GM21737 (cell line): ENCODE data around the gene CTRB1.
"Not testable (repeated sequence)": the region's sequence is repeated elsewhere in the genome, so short reads cannot be mapped to it uniquely, and the experiment has no call there.

ENCODE experiments used
- ATAC-seq: cut with Tn5 transposase; IDR thresholded peaks from one replicate; pipeline ENCODE4 v1.9.1; 2021; ENCODE audit warnings: mild to moderate bottlenecking, moderate library complexity; ENCODE audit not compliant: unreplicated experiment

The CTRB1 gene

DNA sequence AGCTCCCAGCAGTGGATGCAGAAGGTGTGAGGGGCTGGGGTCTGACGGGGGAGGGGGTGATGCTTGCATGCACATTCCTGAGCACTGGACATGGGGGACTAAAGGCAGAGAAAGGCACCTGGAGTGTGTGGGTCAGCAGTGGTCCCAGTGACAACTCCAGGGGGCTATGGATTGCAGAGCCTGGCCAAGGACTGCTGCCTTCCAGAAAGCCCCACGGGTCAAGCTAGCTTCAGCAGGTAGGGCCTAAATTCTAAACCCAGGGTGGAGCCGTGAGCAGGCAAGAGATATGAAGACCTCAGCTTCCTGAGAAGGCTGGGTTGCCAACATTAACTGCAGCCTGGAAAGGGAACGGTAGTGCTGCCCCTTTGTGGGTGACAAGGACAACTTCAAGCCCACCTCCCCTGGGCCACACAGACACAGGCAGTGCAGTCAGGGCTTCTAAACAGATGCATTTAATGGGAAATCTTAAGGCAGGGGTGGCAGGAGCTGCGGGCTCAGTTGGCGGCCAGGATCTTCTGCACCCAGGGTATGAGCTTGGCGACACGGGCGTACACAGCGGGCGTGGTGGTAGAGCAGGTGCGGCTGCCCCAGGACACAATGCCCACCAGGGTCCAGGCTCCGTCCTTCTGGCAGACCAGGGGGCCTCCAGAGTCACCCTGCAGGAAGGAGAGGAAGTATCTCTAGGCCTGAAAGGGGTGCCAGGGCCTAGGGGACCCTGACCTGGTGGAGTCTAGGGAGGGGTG, 14.9 kb upstream of the CTRB1 start:
- ATAC-seq, result no peak

DNA sequence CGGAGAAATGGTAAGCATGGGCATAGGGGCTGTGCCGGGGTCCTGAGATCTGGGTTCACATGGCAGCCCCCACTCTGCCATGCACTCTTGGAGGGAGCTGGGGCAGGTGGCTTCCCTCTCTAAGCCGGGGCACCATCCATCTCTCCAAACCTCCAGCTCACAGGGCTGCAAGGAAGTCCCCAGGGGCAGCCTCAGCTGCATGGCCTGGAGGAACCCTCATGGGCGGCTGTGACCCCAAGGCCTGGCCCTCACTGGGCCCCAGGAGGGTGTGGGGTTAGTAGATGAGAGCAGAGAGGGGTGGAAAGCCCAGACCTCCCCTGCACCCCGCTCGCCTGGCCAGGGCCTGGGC, 14.4 kb upstream of the CTRB1 start:
- ATAC-seq, result no peak

DNA sequence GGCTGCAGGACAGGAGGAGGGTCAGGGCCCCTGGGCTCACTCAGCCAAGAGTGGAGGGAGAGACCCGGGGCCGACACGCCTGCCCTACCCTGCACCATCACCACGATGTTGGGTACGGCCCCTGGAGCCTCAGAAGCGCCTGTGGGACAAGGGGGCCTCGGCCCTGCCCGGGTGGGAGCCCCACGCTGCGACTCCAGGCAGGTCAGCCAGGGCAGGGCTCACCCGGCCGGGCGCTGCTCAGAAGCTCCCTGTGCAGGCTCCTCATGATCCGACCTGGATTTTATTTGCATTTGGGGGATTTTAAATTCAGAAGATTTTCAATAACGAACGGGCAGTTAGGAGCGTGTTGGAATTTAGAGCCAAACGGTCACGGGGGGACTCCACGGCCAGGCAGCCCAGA, 13.9 kb upstream of the CTRB1 start:
- ATAC-seq, result not testable (repeated sequence)

DNA sequence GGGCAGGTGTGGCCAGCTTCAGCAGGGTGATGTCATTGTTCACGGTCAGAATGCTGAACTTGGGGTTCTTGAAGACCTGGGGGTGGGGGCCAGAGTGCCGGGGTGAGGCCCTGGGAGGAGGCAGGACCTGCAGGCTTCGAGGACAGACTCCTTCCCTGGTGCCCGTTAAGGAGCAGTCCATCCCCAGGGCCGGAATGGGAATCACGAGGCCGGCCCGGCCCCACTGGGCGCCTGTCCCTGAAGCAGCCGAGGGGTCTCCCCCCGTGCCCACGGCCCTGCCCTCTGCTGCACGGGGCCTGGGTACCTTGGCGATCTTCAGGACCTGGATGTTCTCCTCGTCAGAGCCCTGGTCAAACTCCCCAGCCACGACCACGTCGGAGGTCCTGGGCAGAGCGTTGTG, 13.3 kb upstream of the CTRB1 start:
- not testable (repeated sequence) for ATAC-seq

DNA sequence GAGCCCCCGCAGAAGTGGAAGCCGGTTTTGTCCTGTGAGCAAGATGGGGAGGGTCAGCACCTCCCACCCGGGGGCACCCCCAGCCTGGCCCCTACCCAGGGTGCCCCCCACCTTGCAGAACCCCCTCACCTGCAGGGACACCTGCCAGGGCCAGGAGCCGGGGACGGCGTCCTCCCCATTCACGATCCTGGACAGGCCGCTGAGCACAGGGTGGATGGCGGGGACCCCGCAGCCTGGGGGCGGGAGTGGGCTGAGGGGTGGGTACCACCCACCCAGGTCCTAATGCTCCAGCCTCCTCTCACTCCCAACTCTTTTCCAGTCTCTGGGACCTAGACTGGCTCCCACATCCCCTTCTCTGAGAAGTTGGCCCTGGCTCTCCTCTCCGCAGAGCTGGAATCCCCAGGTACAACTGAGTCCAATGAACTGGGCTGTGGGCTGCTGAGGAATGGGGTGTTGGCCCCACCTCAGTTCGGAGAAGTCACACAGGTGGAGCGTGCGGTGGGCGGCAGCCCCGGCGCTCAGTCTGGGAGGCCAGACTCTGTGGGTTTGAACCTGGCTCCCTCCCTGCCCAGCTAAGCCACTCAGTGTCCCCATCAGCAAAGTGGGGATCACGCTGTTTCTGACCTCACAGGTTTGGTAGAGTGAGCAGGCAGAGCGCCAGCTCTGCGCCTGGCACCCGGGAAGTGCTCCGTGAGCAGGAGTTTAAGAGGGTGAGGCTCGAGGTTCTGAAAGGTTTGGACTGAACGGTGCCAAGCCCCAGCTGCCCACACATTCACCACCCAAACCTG, 12.6 kb upstream of the CTRB1 start:
- not testable (repeated sequence) for ATAC-seq

DNA sequence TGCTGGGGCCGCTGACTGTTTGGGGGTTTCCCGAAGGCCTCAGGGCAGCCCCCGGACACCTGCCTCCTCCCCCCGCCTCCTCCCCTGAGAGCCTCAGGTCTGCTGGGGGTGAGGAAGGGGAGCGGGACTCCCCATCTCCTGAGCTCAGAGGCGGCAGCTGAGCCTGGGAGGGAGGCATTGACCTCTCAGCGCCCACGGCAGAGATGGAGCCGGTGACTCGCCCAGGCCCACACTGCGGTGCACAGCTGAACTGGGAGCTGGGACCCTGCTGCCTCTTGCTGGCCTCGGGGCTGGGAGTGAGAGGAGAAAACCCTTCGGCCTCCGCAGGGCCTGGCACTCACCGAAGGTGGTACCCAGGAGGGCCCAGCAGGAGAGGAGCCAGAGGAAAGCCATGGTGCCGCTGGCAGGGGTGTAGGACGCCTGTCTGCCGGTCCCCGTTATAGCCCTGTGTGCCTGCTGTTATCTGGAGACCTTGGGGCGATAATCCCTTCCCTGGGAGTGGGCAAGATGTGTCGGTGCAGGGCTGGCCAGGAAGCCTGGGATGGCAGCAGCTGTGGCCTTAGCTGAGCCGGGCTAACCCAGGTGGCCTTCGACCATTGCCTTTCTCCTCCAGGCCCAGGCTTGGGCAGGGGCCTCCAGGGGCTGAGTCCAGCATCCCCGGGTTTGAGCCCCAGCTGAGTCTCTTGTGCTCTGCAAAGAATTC, 11.9 kb upstream of the CTRB1 start, which contains the start of gene CTRB2:
CTRB2 (minus strand) TSS at position 413 of the 703 bp plus-strand sequence; CDS start at position 393, 20 bp downstream.
- ATAC-seq, result no peak

DNA sequence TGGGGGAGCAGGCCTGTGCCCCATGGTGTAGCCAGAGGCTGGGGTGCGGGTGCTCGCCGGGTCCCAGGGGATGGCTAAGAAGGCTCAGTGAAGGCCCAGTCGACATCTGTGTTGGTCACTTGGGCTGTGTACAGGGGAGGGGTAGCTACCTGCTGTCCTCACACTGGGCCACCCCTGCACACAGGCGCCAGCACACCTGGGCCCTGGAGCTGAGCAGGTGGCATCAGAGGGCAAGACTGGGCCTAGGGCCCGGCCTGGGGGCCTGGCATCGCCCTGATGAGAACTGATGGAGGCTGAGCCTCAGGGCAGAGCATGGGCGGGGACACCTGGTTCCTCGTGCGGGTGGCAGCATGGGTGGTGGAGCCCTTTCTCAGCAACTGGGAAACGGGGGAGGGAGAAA, 11.0 kb upstream of the CTRB1 start:
- no peak for ATAC-seq

DNA sequence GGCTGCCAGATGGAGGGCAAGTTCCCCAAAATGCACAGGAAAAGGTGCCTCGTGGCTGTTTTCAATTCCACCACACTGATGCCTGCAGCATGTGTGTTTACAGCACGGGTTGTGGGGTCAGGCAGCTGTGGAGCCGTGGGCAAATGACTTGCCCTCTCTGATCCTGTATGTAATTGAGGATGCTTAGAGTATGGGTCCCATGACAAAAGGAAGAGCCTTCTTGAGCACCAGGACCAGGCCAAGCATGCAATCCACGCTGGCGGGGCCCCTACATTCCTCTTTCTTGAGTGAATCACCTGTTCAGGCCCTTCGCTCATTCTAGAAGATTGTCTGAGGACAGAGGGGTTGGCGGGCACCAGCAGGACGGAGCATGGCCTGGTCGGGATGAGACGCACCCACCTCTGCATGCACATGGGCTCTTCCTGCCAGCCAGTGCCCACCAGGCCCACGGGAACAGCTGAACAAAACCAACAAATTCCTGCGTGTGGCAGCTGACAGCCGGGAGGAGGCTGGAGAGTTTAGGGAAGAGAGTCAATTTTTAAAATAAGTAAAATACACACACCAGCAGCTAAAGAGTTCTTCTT, 10.5 kb upstream of the CTRB1 start:
- no peak for ATAC-seq

DNA sequence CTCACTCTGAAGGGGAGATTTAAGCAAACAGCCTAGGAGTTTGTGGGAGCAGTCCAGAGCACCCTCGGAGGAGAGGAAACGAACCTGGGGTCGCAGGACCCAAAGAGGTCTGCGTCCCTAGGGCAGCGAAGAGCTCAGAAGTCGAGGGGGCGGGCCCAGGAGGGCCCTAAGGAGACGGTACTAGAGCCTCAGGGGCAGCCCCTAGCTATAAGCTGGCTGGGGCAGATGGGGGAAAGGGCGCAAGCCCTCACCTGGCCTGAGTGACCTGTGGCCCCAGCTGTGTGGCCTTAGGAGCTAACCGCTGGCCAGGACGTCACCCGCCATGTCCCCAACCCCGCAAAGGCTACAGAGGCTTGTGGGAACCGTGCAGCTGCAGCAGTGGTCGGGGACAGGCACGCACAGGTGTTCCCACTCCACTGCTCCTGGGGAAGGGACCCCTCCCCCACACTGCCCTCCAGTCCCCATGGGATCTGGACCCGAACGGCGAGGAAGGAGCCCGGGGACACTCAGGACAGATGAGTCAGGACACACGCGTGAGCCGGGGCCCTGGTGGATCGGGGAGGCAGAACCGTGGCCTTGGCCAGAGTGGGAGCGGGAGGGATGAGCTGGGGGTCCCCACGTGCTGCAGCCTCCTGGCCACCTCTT, 9.8 kb upstream of the CTRB1 start:
- no peak for ATAC-seq

DNA sequence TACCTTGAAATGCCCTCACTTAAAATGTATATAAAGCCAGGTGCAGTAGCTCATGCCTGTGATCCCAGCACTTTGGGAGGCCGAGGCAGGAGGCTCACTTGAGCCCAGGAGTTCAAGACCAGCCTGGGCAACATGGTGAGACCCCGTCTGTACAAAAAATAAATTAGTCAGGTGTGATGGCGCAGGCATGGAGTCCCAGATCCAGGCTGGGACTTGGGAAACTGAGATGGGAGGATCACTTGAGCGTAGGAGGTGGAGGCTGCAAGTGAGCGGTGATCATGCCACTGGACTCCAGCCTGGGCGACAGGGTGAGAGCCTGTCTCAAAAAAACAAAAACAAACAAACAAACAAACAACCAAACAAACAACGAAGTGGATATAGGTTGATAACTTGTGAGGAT, 9.3 kb upstream of the CTRB1 start:
- not testable (repeated sequence) for ATAC-seq

DNA sequence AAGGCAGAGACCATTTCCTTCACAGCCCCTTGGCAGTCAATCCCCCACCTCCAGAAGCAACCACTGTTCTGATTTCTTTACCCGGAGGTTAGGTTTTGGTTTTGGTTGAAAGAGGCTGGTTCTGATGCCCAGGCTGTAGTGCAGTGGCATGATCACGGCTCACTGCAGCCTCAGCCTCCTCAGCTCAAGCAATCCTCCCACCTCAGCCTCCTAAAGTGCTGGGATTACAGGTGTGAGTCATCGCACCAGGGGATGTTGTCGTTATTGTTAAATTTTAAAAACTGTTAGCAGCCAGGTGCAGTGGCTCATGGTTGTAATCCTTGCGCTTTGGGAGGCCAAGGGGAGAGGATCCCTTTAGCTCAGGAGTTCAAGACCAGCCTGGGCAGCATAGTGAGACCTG, 8.8 kb upstream of the CTRB1 start:
- ATAC-seq, result no peak

DNA sequence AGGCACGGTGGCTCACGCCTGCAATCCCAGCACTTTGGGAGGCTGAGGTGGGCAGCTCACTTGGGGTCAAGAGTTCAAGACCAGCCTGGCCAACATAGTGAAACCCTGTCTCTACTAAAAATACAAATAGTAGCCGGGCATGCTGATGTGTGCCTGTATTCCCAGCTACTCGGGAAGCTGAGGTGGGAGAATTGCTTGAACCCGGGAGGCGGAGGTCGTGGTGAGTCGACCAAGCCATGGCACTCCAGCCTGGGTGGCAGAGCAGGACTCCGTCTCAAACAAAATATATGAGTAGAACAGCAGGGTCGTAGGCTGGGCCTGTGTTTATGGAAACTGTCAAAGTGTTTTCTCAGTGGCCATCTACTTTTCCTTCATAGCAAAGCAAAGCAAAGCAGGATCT, 7.5 kb upstream of the CTRB1 start:
- ATAC-seq, result not testable (repeated sequence)

DNA sequence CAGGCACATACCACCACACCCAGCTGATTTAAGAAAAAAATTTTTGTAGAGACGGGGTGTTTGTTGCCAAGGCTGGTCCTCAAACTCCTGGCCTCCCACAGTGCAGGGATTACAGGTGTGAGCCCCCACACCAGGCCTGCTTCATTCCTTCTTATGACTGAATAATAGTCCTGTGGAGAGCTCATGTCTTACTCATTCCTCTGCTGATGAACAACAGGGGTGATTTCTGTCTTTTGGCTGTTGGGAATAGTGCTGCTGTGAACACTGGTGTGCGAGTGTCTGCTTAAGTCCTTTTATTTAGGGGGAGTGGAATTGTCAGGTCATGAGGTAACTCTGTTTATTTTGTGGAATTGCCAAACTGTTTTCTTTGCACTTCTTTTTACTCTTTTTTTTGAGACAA, 2.7 kb upstream of the CTRB1 start:
- ATAC-seq, result no peak

DNA sequence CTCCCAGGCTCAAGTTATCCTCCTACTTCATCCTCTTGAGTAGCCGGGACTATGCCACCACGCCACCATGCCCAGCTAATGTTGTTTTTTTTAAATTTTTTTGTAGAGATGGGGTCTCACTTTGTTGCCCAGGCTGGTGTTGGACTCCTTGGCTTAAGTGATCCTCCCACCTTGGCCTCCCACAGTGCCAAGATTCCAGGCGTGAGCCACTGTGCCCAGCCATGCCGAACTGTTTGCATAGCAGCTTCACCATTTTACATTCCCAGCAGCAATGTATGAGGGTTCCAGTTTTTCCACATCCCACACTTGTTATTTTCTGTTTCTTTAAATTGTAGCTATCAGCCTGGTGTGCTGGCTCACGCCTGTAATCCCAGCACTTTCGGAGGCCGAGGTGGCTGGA, 2.2 kb upstream of the CTRB1 start:
- ATAC-seq, result no peak

DNA sequence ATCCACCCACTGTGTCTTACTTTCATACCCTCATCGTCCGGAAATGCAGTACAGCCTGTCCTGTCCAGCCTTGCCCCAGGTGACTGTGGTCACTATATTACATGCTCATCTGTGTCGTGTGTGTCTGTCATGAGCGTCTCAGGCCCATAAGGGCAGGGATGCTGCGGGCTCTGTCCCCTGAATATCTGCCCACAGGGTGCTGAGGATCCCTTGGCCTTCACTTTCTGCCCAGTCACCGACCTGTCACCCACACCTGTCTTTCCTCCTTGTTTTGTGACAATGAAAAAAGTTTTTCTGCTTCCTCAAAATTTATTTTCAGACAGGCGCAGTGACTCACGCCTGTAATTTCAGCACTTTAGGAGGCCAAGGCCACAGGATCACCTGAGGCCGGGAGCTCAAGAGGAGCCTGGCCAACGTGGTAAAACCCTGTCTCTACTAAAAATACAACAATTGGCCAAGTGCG, 1.4 kb upstream of the CTRB1 start:
- ATAC-seq, result no peak

DNA sequence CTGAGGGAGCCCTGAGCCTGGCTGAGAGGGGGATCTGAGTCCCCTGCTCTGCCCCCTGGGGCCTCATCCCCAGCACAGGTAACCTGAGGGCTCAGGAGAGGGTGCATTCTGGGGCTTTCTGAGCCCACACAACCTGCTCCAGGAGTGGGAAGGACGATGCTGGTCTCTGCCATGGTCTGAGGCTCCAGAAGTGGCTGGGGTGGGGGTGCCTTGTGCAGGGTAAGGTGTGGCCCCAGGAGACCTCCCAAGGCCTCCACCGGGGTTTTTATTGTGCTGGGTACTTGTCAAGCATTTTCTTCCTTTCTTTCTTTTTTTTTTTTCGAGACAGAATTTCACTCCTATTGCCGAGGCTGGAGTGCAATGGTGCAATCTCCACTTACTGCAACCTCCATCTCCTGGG, 300 bp downstream of the CTRB1 start:
- ATAC-seq, result no peak

DNA sequence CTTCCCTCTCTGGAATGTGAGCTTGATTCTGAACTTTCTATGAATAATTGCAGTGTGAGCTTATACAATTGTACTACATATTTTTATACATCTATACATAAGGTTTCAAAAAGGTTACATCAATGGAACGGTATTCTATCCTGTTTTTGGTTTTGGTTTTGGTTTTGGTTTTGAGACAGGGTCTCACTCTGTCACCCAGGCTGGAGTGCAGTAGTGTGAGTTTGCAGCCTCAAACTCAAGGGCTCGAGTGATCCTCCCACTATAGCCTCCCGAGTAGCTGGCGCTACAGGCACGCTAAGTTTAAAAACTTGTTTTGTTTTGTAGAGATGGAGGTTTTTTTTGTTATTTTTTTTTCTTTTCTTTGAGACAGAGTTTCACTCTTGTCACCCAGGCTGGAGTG, 1.1 kb downstream of the CTRB1 start:
- no peak for ATAC-seq

DNA sequence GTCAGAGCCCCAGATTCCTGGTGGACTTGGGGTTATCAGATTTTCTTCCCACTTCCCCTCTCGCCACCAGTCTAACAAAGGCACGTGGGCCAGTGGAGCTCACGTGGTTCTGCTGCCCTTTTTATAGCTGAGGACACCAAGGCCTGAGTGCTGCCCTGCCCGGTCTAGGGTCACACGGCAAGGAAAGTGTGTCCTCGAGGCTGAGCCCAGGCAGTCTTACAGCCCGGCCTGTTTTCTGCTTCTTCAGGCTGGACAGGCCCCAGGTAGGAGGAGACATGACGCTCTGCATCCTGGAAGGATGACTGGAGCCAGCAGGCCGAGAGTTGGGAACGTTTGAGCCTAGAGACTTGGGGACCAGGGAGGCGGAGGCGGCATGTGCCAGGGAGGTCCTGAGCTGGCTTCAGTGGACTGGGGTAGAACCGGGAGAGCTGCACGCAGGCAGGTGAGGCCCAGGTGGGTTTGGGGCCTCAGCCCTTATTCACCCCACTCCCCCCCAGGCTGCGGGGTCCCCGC, 3.5 kb downstream of the CTRB1 start:
- ATAC-seq, result no peak

DNA sequence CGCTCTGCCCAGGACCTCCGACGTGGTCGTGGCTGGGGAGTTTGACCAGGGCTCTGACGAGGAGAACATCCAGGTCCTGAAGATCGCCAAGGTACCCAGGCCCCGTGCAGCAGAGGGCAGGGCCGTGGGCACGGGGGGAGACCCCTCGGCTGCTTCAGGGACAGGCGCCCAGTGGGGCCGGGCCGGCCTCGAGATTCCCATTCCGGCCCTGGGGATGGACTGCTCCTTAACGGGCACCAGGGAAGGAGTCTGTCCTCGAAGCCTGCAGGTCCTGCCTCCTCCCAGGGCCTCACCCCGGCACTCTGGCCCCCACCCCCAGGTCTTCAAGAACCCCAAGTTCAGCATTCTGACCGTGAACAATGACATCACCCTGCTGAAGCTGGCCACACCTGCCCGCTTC, 4.3 kb downstream of the CTRB1 start:
- ATAC-seq, result not testable (repeated sequence)

DNA sequence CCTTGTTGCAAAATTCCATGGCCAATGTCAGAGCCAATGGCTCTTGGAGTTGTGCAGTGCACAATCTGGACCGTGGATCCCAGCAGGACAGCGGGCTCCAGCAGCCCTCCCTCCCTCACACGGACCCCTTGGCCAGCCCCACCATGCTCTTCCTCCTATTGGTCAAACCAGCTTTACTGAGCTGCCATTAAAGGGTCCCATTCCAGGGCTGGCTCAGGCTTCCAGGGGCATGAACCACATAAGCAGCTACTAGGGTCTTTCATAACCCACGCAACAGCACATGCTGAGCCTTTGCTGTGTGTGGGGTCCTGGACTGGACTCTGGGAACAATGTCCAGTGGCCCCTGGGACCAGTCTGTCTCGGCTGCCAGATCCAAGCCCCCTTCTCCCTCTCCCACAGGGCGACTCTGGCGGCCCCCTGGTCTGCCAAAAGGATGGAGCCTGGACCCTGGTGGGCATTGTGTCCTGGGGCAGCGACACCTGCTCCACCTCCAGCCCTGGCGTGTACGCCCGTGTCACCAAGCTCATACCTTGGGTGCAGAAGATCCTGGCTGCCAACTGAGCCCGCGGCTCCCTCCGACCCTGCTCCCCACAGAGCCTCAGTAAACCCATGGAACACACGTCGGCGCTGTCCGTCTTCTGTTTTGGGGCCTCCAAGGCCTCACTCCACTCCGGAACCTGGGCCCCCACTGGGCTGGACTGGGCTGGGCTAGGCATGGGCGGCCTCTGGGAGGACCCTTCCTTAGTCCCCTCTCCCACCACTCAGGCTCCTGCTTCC, 5.7 kb downstream of the CTRB1 start:
- no peak for ATAC-seq
